Prostate gland (tissue), 2 donors: Measurements from ENCODE around the gene CHMP3. TPM values are rescaled to one million over a fixed set of nuclear protein-coding genes. Genes with fewer than 3 reads are reported as not detected.

Experiments used
- DNase-seq: peaks from one replicate; pipeline ENCODE4 v3.0.0-alpha.2; 2019; ENCODE audit warnings: low spot score
- H3K27ac ChIP-seq, 2 donors: fragments of 200-600 bp; sonication (generic); 2 replicates each; pipeline ENCODE4 v1.5.1; 2017 to 2019
- H3K27me3 ChIP-seq: fragments of 200-600 bp; sonication (generic); replicated peaks from 2 replicates; pipeline ENCODE4 v1.5.1; 2019; ENCODE audit not compliant: insufficient read depth
- H3K36me3 ChIP-seq, 2 donors: fragments of 200-600 bp; sonication (generic); 1 replicate in 1 of 2; 2 replicates in 1 of 2; pipeline versions ENCODE4 v1.5.1 to v1.8.1; 2017 to 2019
- H3K4me1 ChIP-seq: fragments of 200-600 bp; sonication (generic); replicated peaks from 2 replicates; pipeline ENCODE4 v1.5.1; 2019
- H3K4me3 ChIP-seq, 2 donors: fragments of 200-600 bp; sonication (generic); 2 replicates each; pipeline ENCODE4 v1.5.1; 2017 to 2019
- H3K9me3 ChIP-seq: fragments of 200-600 bp; sonication (generic); 2 replicates; pipeline ENCODE4 v1.5.1; 2017
- CTCF ChIP-seq, 4 experiments: fragments of 200-600 bp in 2 of 4; fragments of 450-650 bp in 2 of 4; sonication (generic) in 2 of 4; IDR thresholded peaks; 1 replicate in 3 of 4; 2 replicates in 1 of 4; pipeline ENCODE4 v1.5.1; 2016 to 2019; ENCODE audit warnings: antibody characterized with exemption in 4 of 4, mild to moderate bottlenecking in 2 of 4, moderate library complexity in 2 of 4
- POLR2A ChIP-seq: fragments of 450-650 bp; IDR thresholded peaks from one replicate; pipeline ENCODE4 v1.6.1; 2016; ENCODE audit warnings: antibody characterized with exemption, mild to moderate bottlenecking
- POLR2AphosphoS5 ChIP-seq: sonication (generic); formaldehyde crosslinking; IDR thresholded peaks from one replicate; pipeline ENCODE4 v1.6.1; 2017; ENCODE audit warnings: antibody characterized with exemption
- whole genome bisulfite sequencing: methylation state at CpG from one replicate; pipeline ENCODE4 v1.1.5; 2018; 5-methylcytosine and 5-hydroxymethylcytosine counted together
- intact Hi-C: fragments of 100-400 bp; cut with DNase I; formaldehyde crosslinking; loops from one replicate; pipeline ENCODE4 v1.14.2; 2022
- small RNA-seq, 2 donors: library from RNA; depleted of rRNA; stranded (forward); fragments of <200 nt; gene quantifications; one replicate each; pipeline ENCODE3, GENCODE V24; 2016
- total RNA-seq, 2 donors: library from RNA; depleted of rRNA; stranded (reverse); fragments of >200 nt; gene quantifications; one replicate each; pipeline ENCODE4 v1.1.0, GENCODE V29; 2016

Gene CHMP3
- total RNA-seq, 2 donors from 2014 or later, result 109 to 126 TPM

- Histone ChIP-seq H3K27ac (no peak overlapping the region), H3K9me3 (no peaks in the 10 kb centered on the region), H3K27me3 (no peaks in the 10 kb centered on the region), H3K4me1 (no peaks in the 10 kb centered on the region), H3K36me3 (peaks cover 6 to 9% of the 10 kb centered on the region in 2 donors), H3K4me3 (no peak overlapping the region)
- intact Hi-C loops, result no loop called here
- no peak for TF ChIP-seq POLR2AphosphoS5
- no peak for TF ChIP-seq POLR2A
- TF ChIP-seq CTCF (IDR thresholded peaks at IDR 0.05), result no peak
- DNase-seq, result no peak
- WGBS, result 66% methylated on average over 3 of the region's 3 CpGs
These were observed 98.6 kb downstream of the CHMP3 start for GRCh38 chr2:86464652-86465051.

GRCh38 chr2:86461042-86461743 lies 102.0 kb downstream of the CHMP3 start:
- 97% methylated on average over 3 of the region's 3 CpGs for WGBS
- no peak for DNase-seq
- no peak overlapping the region for H3K4me3 ChIP-seq
- H3K27me3 ChIP-seq, result no peaks in the 10 kb centered on the region
- TF ChIP-seq CTCF (IDR thresholded peaks at IDR 0.05), result no peak
- no peak for TF ChIP-seq POLR2AphosphoS5
- TF ChIP-seq POLR2A, result no peak
- H3K4me1 ChIP-seq, result no peaks in the 10 kb centered on the region
- peaks cover 6 to 9% of the 10 kb centered on the region in 2 donors for H3K36me3 ChIP-seq
- intact Hi-C loops, result no loop called here
- H3K9me3 ChIP-seq, result no peaks in the 10 kb centered on the region
- H3K27ac ChIP-seq, result no peak overlapping the region

DNA sequence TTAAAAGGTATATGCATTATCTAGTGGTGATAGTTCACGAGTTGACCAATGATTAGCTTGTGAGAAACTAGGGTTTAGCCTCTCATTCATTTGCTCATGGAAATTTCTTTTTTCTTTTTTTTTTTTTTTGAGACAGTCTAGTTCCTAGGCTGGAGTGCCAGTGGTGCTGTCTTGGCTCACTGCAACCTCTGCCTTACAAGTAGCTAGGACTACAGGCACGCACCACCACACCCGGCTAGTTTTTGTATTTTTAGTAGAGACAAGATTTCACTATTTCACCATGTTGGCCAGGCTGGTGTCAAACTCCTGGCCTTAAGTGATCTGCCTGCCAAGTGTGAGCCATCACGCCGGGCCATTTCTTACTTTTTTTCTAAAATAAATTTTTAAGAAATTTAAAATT lies 108.1 kb downstream of the CHMP3 start:
- no peak overlapping the region for H3K27ac ChIP-seq
- DNase-seq, result no peak
- WGBS, result 98% methylated on average over 5 of the region's 5 CpGs
- H3K9me3 ChIP-seq, result no peaks in the 10 kb centered on the region
- H3K4me1 ChIP-seq, result no peaks in the 10 kb centered on the region
- H3K36me3 ChIP-seq, result no peaks in the 10 kb centered on the region
- intact Hi-C loops, result no loop called here
- TF ChIP-seq CTCF (IDR thresholded peaks at IDR 0.05) (no peak), POLR2AphosphoS5 (no peak), POLR2A (no peak)
- no peak overlapping the region for H3K4me3 ChIP-seq
- H3K27me3 ChIP-seq, result no peaks in the 10 kb centered on the region

DNA sequence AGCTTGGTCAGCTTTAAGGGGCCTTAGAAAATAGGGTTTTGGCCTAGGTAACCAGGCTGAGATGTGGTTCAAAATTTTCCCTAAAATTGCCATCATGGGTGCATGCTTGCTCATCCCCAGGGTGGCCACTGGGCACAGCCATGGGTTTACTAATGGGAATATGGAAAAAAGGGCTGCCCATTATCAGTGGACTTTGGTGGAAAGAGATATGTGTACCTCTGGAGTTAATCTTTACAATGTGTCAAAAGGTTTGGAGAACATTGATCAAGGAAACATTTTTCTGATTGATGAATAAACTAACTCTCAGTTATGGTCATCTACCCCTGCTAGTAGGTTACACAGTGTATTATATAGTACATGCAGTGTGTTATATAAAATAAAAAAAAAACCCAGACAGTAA lies 109.0 kb downstream of the CHMP3 start:
- Histone ChIP-seq H3K4me3 (no peak overlapping the region), H3K36me3 (no peaks in the 10 kb centered on the region), H3K9me3 (no peaks in the 10 kb centered on the region), H3K27me3 (no peaks in the 10 kb centered on the region), H3K27ac (no peak overlapping the region), H3K4me1 (no peaks in the 10 kb centered on the region)
- intact Hi-C loops, result no loop called here
- no peak for TF ChIP-seq POLR2A
- no peak for DNase-seq

DNA sequence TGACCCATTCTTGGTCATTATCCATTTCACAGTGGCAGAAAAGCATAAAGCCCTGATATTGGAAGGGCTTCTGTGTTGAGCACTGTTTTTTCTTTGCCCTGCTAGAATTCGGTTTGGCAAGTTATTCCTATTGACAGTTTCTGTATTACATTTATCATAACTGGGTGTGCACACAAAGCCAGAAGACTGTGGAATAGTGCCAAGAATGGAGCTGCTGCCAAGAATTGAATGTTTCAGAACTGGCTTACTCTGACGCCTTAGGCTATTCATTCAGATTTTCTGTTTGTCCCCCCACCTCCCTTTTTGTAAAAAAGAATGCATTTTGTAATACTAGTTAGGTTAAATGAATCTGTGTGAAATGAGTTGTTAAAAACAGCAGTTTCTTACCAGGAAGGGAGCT lies 109.4 kb downstream of the CHMP3 start:
- H3K27ac ChIP-seq, result no peak overlapping the region
- H3K27me3 ChIP-seq, result no peaks in the 10 kb centered on the region
- no peaks in the 10 kb centered on the region for H3K9me3 ChIP-seq
- H3K4me1 ChIP-seq, result no peaks in the 10 kb centered on the region
- intact Hi-C loops, result no loop called here
- 12% methylated on average over 2 of the region's 2 CpGs for WGBS
- peak; percentile 66 for DNase-seq
- no peak overlapping the region for H3K4me3 ChIP-seq
- no peaks in the 10 kb centered on the region for H3K36me3 ChIP-seq
- TF ChIP-seq CTCF (IDR thresholded peaks at IDR 0.05) (no peak), POLR2A (no peak), POLR2AphosphoS5 (peak; percentile 48)

Small RNA genes lying within 50 kb of the gene (small RNA-seq; reads per million reads assigned to genes)
- 0 reads per million in 2 donors for gene RNU6-640P

Other genes with a start within 250 kb of the CHMP3 start
- gene REEP1, start 225.8 kb downstream of the CHMP3 start, total RNA-seq, result 100 to 1,000 TPM in 1 of 2 donors, 1 to 10 TPM in 1; 6.6 to 224 TPM
- 10 to 100 TPM; 24.6 to 56.6 TPM for gene KDM3A, start 122.1 kb downstream of the CHMP3 start, total RNA-seq
- 10 to 100 TPM; 40.8 to 41.9 TPM for gene RNF103, start 60.4 kb upstream of the CHMP3 start, total RNA-seq
- 10 to 100 TPM; 37.1 to 42.9 TPM for gene RMND5A, start 156.8 kb upstream of the CHMP3 start, total RNA-seq
- 1 to 10 TPM; 1.3 to 2.5 TPM for gene CD8A, start 227.5 kb upstream of the CHMP3 start, total RNA-seq